Right cardiac atrium (tissue), 5 donors: Measurements from ENCODE around the gene CGGBP1. TPM values are rescaled to one million over a fixed set of nuclear protein-coding genes. Genes with fewer than 3 reads are reported as not detected.

Source experiments
- ATAC-seq, 2 donors: fragments of 200-7000 bp; cut with Tn5 transposase; one replicate each; pipeline versions ENCODE4 v1.8.0 to v1.9.1; 2020; ENCODE audit warnings: moderate library complexity in 2 of 2, mild to moderate bottlenecking in 1 of 2
- DNase-seq, 3 donors: peaks; one replicate each; pipeline ENCODE4 v3.0.0-alpha.2; 2020
- H3K27ac ChIP-seq: one replicate; pipeline ENCODE4 v1.5.1; 2013; ENCODE audit warnings: mild to moderate bottlenecking, low read length, control low read depth, moderate library complexity
- H3K27me3 ChIP-seq: one replicate; pipeline ENCODE4 v1.6.1; 2013; ENCODE audit not compliant: control insufficient read depth, insufficient read depth
- H3K4me1 ChIP-seq: one replicate; pipeline ENCODE4 v1.6.1; 2013; ENCODE audit warnings: low read length; ENCODE audit not compliant: control insufficient read depth, insufficient read depth
- H3K4me3 ChIP-seq: one replicate; pipeline ENCODE4 v1.5.1; 2013; ENCODE audit warnings: low read length, control low read depth
- H3K9me3 ChIP-seq: one replicate; pipeline ENCODE4 v1.6.1; 2013; ENCODE audit warnings: low read length; ENCODE audit not compliant: control insufficient read depth
- WGBS: extraction: QIAGEN DNeasy Blood & Tissue Kit; methylation state at CpG from one replicate; pipeline ENCODE4 v1.1.7; 2013; 5-methylcytosine and 5-hydroxymethylcytosine counted together
- intact Hi-C, 4 donors: fragments of 100-400 bp; cut with DNase I; formaldehyde crosslinking; loops; one replicate each; pipeline versions ENCODE4 v1.11.0 to v1.14.0; 2022 to 2023
- polyA plus RNA-seq: library from polyadenylated mRNA; stranded (reverse); fragments of 200-250 nt; gene quantifications from one replicate; pipeline ENCODE4 v1.2.3, GENCODE V29; 2013
- total RNA-seq, 4 donors: library from RNA; stranded (reverse); fragmentation: NEBNext Ultra II Directional; extraction: Animal tissue kit (Norgen Biotek cat#: 25700); gene quantifications; one replicate each; pipeline ENCODE4 v1.2.1, GENCODE V29; 2021
- donor health status: healthy with polysubstance abuse.
- donor health status: DM: no; HTN: yes; CAD: no.
- donor health status: DM: no; HTN: no; CAD: no.
- donor health status: DM: no; HTN: yes; CAD: no; lungs with severe emphysema.
- donor health status: DM: yes; HTN: yes; CAD: no.

The CGGBP1 gene
- total and polyA plus RNA-seq, 5 donors, result 30.4 to 54.3 (median 47.1) TPM

DNA sequence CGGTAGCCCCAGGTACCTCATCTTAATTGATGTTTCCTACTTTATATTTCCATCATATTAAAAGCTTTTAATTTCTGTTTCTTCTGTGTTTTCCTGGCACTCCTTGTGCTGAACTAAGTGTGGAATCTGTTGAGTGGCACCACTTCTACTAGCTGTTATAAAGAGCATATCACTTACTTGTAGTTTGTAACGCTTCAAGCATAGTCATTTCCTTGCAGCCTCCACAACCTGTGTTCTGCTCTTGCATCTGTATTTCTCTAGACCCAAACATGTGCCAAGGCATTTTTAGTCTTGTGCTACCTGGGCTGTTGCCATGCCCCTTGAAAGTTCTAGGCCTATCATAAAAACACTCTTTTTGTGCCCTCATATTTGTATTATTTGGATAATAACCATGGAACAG is 16.3 kb upstream of the CGGBP1 start:
- 49% methylated on average over 2 of the region's 2 CpGs for WGBS
- DNase-seq (no peak), ATAC-seq (no peak)
- Histone ChIP-seq H3K4me1 (no peaks in the 10 kb centered on the region), H3K27ac (no peak overlapping the region), H3K4me3 (no peak overlapping the region), H3K27me3 (no peaks in the 10 kb centered on the region), H3K9me3 (no peaks in the 10 kb centered on the region)
- intact Hi-C loops, result no loop called here

DNA sequence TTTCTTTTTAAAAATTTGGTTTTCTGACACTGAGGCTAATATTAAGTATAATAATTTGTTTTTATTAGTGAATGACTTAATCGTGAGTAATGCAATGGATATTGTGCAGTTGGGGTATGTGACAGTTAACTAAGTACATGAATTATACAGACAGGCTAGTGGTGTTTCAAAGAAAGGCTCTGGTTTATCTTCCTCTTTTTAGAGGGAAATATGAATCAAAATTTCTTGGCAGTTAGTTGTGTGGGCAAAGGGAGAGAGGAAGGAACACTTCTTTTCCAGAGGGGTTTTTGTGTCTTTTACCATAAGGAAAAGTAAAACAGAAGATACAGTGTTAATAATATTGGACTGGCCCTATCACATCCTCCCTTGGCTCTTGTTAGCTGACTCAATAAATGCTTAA is 2.9 kb upstream of the CGGBP1 start:
- intact Hi-C loops, result no loop called here
- 9% methylated on average over 1 of the region's 1 CpG for WGBS
- Histone ChIP-seq H3K9me3 (no peaks in the 10 kb centered on the region), H3K4me3 (no peak overlapping the region), H3K27ac (no peak overlapping the region), H3K27me3 (no peaks in the 10 kb centered on the region), H3K4me1 (no peaks in the 10 kb centered on the region)
- DNase-seq (no peak), ATAC-seq (no peak)

DNA sequence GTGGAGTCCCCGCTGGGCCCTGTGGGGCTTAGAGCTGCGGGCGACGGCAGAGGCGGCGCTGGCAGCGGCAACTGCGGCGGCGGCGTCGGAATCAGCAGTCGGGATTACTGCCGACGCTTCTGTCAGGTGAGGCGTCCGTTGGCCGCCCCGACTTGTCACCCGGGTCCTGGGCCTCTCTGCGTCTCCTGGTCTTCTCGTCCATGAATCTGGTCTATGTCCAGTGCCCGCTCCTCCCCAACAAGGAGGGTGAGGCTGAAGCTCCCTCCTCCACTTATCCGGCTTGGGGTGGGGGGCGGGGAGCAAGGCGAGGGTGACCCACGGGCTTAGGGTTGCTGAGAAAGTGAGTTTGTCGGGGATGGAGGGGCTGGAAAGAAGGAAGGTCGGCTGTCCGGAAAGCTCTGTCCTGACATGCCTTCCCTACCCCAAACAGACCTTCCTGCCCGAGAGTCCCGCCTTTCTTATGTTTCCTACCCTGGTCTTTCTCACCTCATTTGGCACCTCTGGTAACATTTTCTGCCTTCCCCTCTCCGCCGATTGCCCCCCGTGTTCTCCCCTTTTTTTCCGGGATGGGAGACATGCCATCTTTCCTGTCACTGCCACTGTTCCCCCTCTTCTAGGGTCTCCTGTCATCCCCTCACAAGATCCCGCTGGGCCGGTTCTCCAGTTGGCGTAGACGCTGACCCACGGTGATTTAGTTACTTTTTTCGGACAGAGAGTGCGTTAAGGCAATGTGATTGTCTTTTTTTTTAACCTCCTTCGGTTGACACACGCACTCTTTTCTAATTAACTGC is 770 bp upstream of the CGGBP1 start:
- H3K27ac ChIP-seq, result peak overlapping the region; percentile 93
- no peaks in the 10 kb centered on the region for H3K27me3 ChIP-seq
- H3K4me3 ChIP-seq, result peak overlapping the region; percentile 85
- WGBS, result under 1% methylated on average over 45 of the region's 45 CpGs
- DNase-seq, result peak in 1 of 3 donors; percentile 47
- no peaks in the 10 kb centered on the region for H3K9me3 ChIP-seq
- intact Hi-C loops, result loop anchor here in 1 of 4 donors (5.0 kb wide), 1 partner anchor 93 kb away; no protein-coding TSS in a partner anchor
- no peaks in the 10 kb centered on the region for H3K4me1 ChIP-seq
- ATAC-seq, result peak; percentile 7 to 8

DNA sequence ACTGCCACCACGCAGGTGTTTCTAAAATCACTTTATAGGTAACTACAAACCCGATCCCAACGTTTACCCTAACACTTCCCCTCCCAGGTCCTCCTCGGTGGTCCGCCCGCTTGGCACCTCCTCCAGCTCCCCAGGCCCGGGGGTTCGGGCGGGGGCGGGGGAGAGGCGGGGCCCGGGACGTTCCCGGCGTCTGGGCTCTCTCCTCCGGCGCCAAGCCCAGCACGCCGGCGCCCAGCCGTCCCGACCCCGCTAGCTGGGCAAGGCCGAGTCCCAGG is 562 bp downstream of the CGGBP1 start:
- intact Hi-C loops, result loop anchor here in 1 of 4 donors (5.0 kb wide), 1 partner anchor 94 kb away; no protein-coding TSS in a partner anchor
- DNase-seq (no peak), ATAC-seq (no peak)
- WGBS, result under 1% methylated on average over 24 of the region's 24 CpGs
- Histone ChIP-seq H3K4me3 (peak overlapping the region; percentile 79), H3K9me3 (no peaks in the 10 kb centered on the region), H3K27ac (peak overlapping the region; percentile 99), H3K27me3 (no peaks in the 10 kb centered on the region), H3K4me1 (no peaks in the 10 kb centered on the region)

DNA sequence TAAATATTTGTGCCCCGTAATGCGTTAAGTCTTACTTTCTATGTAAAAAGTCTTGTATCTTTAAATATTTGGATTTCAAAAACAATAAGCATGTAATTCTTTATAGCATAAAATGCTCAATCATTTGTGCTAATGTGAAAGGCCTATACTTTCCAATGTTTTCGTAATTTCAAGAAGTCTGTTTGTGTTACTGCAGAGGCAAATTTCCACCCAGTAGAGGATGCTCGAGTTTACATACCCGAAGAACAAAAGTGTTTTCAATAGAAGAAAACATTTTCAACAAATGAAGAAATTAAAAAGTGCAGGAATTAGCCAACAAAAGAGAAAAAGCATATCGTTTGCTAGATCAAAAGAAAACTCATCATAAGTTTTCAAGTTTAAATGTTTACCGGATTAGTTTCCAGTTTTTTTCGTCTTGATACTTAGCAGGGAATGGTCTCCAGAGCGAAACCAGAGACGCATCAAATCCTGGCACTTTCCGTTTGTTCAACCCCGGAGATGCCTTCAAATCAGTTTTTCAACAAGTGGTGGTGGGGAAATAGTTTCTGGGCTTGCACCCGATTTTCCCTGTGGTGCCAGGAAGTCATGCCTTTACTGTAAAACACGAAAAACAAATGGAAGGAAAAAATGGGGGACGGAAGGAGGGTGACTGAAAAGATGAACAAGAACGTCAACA is 1.0 kb downstream of the CGGBP1 start:
- 10% methylated on average over 16 of the region's 16 CpGs for WGBS
- H3K4me1 ChIP-seq, result no peaks in the 10 kb centered on the region
- intact Hi-C loops, result loop anchor here in 1 of 4 donors (5.0 kb wide), 1 partner anchor 95 kb away; no protein-coding TSS in a partner anchor
- no peaks in the 10 kb centered on the region for H3K9me3 ChIP-seq
- H3K4me3 ChIP-seq, result peak overlapping the region; percentile 79
- H3K27ac ChIP-seq, result peak overlapping the region; percentile 99
- no peaks in the 10 kb centered on the region for H3K27me3 ChIP-seq
- no peak for ATAC-seq
- no peak for DNase-seq

DNA sequence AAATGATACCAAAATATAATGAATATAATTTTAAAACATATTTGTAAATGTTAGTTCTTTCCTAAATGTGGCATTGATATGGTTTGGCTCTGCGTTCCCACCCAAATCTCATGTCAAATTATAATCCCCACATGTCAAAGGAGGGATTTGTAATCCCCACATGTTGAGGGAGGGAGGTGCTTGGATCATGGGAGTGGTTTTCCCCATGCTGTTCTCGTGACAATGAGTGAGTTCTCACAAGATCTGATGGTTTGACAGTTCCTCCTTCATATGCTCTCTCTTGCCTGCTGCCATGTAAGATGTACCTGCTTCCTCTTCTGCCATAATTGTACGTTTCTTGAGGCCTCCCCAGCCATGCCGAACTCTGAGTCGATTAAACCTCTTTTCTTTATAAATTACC is 12.0 kb downstream of the CGGBP1 start:
- intact Hi-C loops, result no loop called here
- no peak for ATAC-seq
- Histone ChIP-seq H3K27ac (no peak overlapping the region), H3K9me3 (no peaks in the 10 kb centered on the region), H3K4me1 (no peaks in the 10 kb centered on the region), H3K4me3 (no peak overlapping the region), H3K27me3 (no peaks in the 10 kb centered on the region)
- no peak for DNase-seq
- 81% methylated on average over 5 of the region's 5 CpGs for WGBS

DNA sequence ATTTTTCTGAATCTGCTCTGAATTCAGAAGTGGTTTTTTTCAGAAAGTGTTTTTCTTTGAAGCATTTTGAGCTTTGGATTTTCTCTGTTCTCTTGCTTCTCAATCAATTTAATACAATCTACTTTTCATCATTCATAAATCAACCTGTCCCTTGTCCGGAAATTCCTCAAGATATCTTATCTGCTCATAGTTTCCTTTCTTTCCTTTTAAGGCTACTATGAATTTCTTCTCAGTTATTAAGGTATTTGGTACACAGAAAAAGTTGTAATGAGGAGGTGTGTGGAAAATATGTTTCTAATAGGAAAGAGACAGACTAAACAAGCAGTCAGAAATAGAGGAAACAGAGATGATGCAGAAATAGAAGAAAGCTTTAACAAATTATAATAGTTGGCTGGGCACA is 14.4 kb downstream of the CGGBP1 start:
- H3K27ac ChIP-seq, result no peak overlapping the region
- WGBS, result 37% methylated on average over 1 of the region's 1 CpG
- ATAC-seq, result no peak
- DNase-seq, result no peak
- no peaks in the 10 kb centered on the region for H3K4me1 ChIP-seq
- no peak overlapping the region for H3K4me3 ChIP-seq
- H3K9me3 ChIP-seq, result no peaks in the 10 kb centered on the region
- no peaks in the 10 kb centered on the region for H3K27me3 ChIP-seq
- intact Hi-C loops, result no loop called here

DNA sequence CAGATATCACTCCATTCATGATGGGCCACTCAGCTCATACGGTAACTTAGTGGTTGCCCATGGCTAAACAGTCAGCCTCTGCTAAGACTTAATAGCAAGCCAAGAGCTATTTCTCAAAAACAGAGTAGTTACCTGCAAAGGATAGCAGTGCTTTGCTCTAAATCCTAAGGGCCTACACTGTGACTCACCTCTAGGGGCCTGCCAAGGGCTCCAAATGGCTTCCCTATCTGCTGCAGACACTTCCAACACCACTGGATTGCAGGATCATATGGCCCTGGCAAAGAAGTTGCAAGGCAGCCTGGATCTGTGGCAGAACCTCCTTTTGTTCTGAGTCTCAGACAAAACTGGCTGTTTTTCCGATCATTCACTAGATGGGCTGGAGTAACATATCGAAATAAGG is 17.8 kb downstream of the CGGBP1 start:
- intact Hi-C loops, result no loop called here
- WGBS, result 97% methylated on average over 3 of the region's 3 CpGs

DNA sequence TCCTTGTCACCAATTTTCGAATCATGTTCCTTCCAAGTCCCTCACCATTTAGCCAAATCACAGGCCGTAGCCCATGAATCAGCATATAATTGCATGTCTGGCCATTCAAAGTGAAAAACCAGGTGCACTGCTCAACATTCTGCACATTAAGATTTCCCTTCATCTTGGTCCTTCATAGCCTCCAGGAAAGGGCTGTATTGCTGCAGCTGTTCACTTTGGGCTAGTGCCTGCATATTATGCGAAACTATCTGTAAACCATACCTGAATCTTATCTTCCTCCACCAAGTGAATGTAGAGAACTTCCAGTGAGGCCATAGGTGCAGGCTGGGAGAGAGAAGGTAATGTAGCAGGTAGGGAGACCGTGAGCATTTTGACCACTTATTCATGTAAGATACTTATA is 18.3 kb downstream of the CGGBP1 start:
- 94% methylated on average over 4 of the region's 4 CpGs for WGBS
- intact Hi-C loops, result no loop called here

More for the DNA sequence above, 17.8 kb downstream of the CGGBP1 start:
- no peaks in the 10 kb centered on the region for H3K9me3 ChIP-seq
- no peak overlapping the region for H3K4me3 ChIP-seq
- no peak overlapping the region for H3K27ac ChIP-seq
- no peaks in the 10 kb centered on the region for H3K27me3 ChIP-seq
- no peaks in the 10 kb centered on the region for H3K4me1 ChIP-seq
- DNase-seq, result no peak
- ATAC-seq, result no peak

DNA sequence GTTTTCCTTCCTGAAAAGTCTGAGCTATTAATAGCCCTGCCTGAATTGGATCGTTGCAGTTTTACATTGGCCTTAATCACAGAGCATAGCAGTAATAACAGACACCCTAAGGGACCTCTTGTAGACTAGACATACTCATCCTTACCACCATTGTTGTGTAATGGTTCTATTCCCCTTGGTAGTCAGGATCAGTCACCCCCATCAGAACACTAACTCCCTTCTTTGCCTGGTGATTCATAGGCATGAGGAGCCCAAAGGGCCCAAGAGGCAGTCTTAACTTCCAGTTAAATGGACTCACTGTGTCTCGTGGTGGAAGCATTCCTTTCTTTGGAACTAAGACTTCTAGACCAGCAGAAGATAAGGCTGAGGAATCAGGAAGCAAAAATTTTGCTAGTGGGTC is 20.2 kb downstream of the CGGBP1 start:
- 36% methylated on average over 2 of the region's 2 CpGs for WGBS
- H3K27ac ChIP-seq, result no peak overlapping the region
- intact Hi-C loops, result no loop called here
- H3K27me3 ChIP-seq, result no peaks in the 10 kb centered on the region
- H3K4me1 ChIP-seq, result no peaks in the 10 kb centered on the region
- H3K9me3 ChIP-seq, result no peaks in the 10 kb centered on the region
- no peak overlapping the region for H3K4me3 ChIP-seq
- DNase-seq (no peak), ATAC-seq (no peak)

More for the DNA sequence above, 18.3 kb downstream of the CGGBP1 start:
- H3K9me3 ChIP-seq, result no peaks in the 10 kb centered on the region
- no peak for ATAC-seq
- no peak overlapping the region for H3K4me3 ChIP-seq
- no peaks in the 10 kb centered on the region for H3K27me3 ChIP-seq
- H3K4me1 ChIP-seq, result no peaks in the 10 kb centered on the region
- no peak for DNase-seq
- no peak overlapping the region for H3K27ac ChIP-seq

DNA sequence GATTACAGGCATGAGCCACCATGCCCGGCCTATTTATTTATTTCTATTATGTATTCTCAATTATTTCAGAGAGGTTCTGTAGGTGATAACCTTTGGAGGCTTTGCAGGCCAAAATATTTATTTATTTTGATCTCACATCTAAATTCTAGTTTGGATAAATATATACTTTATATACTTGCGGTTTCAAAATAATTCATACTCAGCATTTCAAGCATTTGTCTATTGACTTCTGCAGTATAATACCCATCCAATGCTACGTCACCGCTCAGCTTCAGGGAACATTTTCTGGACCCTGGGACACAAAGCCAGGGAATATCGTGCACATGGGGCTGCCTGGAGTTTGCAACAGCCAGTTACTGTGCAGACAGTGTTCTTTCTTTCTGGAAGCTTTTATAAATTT is 22.6 kb downstream of the CGGBP1 start:
- no peak for ATAC-seq
- H3K4me1 ChIP-seq, result no peaks in the 10 kb centered on the region
- no peaks in the 10 kb centered on the region for H3K27me3 ChIP-seq
- DNase-seq, result no peak
- no peaks in the 10 kb centered on the region for H3K9me3 ChIP-seq
- WGBS, result 83% methylated on average over 5 of the region's 5 CpGs
- intact Hi-C loops, result no loop called here
- H3K27ac ChIP-seq, result no peak overlapping the region
- H3K4me3 ChIP-seq, result no peak overlapping the region
